ENCODE measurements around the gene CTNNBL1.

CTNNBL1 gene

GRCh38 chr20:37777988-37778659, 84.3 kb downstream of the CTNNBL1 start:
- DNase-seq = no peak

DNA sequence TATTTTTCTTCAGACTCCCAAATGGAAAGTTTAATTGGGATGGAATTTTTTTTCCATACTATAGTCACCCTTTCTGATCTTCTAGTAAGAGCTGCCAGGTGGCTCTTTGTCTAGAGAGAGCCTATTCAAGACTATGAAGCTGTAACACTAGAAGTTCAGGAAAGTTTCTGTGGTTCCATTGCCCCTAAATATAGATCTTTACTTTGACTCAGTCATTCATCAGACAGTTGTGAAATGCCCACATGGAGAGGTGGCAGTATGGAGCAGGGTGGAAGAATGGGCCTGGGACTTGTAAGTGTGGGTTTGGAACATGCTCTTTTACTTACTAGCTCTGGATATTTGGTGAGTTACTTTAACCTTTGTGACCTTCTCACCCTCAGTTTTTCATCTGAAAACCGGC, 87.8 kb downstream of the CTNNBL1 start:
- DNase-seq = no peak

GRCh38 chr20:37786043-37786442, 92.2 kb downstream of the CTNNBL1 start:
- DNase-seq = no peak

DNA sequence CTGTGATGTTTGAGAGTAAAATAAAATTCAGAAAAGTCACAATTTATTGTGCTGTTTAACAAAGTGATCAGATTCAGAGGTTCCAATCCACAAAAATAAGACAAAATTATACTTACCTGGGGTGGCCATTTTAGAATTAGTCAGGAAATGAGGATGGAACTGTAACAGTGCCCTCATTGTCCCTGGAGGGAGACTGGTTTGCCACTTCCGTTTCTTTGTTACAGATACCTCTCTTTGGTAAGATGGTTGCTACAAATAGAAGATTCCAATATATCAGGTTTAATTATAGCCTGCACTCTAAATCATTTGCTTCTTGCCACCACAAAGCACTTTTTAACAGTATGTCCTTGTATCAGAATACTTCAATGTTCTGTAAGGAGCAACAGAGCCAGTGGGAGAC, 95.6 kb downstream of the CTNNBL1 start:
- no peak for DNase-seq

GRCh38 chr20:37790900-37791299, 97.1 kb downstream of the CTNNBL1 start:
- DNase-seq = no peak

- DNase-seq = no peak
These were observed 102.3 kb downstream of the CTNNBL1 start for GRCh38 chr20:37796121-37796520.

GRCh38 chr20:37796733-37797132, 102.9 kb downstream of the CTNNBL1 start:
- DNase-seq = no peak

GRCh38 chr20:37797669-37798175, 103.9 kb downstream of the CTNNBL1 start:
- DNase-seq = no peak

DNA sequence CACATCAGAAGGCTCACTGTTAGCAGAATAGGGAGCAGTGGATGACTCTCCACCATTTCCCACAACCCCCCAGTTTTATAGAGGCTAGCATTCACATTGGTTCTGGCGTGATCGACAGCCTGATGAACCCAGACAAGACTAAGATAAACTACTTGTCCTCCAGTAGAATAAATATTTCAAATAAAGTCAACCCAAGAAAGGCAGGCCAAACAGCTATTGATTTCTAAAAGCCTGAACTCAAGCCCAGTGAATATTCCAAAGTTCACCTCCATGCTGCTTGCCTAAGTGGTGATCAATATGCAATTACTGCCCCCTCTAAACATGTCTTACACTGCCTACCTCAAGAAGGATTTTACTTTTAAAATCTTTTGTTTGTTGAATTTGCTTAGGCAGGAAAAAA, 104.5 kb downstream of the CTNNBL1 start:
- no peak for DNase-seq

DNA sequence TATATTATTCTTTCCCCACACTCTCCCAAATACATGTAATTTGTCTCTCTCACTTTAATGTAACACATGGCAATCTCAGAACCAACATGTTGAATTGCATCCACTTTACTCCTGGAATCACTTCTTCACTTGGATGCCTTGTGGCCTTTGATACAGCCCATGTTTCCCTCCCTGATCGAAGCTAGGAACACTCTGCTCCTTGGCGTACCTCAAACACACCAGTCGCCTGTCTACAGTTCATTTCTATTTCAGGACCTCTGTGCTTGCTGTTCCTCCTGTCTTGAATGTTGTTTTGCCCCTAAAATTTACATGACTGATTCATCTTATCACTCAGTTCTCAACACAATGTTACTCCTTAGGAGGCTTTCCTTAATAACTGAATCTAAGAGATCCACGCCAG, 106.8 kb downstream of the CTNNBL1 start:
- no peak for DNase-seq

- DNase-seq = no peak
These were observed 108.1 kb downstream of the CTNNBL1 start for GRCh38 chr20:37801921-37802320.

DNA sequence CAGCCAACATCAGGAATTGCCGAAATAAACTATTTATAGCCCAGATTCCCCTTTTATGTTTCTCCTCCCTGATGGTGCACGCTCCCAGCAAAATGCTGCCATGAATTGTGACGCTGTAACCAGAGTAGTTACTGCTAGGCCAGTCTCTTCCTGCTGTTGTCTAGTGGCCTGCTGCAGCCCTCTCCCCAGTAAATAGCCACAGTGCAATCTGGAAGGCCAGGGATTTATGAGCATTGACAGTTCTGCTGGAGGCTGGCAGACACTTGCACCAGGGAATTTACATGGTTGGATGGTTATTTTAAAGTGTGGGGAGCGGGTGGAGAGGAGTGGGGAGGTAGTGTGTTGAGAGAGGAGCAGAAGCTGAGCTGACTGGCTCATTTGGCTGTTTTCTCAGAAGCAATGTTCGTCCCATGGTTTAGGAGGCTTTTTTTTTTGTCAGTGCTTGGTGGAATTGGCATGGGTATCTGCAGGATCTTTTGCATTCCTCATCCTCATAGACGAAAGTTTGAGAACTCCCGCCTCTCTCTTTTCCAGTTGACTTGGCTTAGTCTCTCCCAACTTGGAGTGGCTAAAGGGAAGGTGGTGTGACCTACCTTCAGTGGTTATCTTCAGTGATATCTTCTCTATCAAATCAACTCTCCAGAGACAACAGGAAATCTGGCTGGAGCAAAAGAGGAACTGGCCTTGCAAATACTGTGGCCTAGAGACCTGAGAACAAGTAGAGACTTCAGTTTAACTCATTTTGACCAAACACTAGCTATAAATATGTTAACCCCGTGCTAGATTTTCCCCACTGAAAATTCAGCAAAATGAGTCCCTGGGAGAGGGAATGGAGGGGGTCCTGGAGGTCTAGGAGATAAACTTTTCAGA, 109.8 kb downstream of the CTNNBL1 start:
- no peak for DNase-seq

- DNase-seq = no peak
These were observed 111.0 kb downstream of the CTNNBL1 start for GRCh38 chr20:37804584-37805566.

GRCh38 chr20:37807471-37808232, 113.8 kb downstream of the CTNNBL1 start:
- no peak for DNase-seq

- DNase-seq = no peak
These were observed 114.6 kb downstream of the CTNNBL1 start for GRCh38 chr20:37808233-37809070.

- no peak for DNase-seq
These were observed 116.2 kb downstream of the CTNNBL1 start for GRCh38 chr20:37810027-37810426.

GRCh38 chr20:37816003-37816402, 122.2 kb downstream of the CTNNBL1 start:
- DNase-seq = no peak

- no peak for DNase-seq
These were observed 122.9 kb downstream of the CTNNBL1 start for GRCh38 chr20:37816726-37817125.

DNA sequence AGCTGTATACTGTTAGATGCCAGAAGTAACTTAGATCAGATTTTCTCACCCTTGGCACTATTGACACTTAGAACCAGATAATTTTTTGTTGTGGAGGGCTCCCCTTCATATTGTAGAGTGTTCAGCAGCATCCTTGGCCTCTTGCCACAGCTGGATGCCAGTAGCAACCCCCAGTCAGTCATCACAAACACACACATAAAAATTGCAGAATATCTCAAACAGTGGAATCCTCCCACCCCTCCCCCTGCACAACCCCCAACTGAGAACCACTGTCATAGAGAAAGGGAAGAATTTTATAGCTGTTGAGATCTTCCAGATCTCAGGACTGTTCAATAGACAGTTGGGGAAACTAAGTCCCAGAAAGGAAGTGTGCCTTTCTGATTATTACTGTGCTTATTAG, 127.9 kb downstream of the CTNNBL1 start:
- no peak for DNase-seq

- DNase-seq = no peak
These were observed 128.3 kb downstream of the CTNNBL1 start for GRCh38 chr20:37822141-37822601.
